Uterus (tissue), 4 donors: ENCODE measurements around the gene ELK3. TPM values are rescaled to one million over a fixed set of nuclear protein-coding genes. Genes with fewer than 3 reads are reported as not detected.

Experiments used
- DNase-seq, 2 donors: peaks; one replicate each; pipeline ENCODE4 v3.0.0-alpha.2; 2019 to 2020
- H3K27ac ChIP-seq, 2 donors: fragments of 200-600 bp; sonication (generic); 1 replicate in 1 of 2; 2 replicates in 1 of 2; pipeline ENCODE4 v1.5.1; 2016 to 2018
- H3K27me3 ChIP-seq, 2 donors: fragments of 200-600 bp; sonication (generic); one replicate each; pipeline ENCODE4 v1.5.1; 2018 to 2019; ENCODE audit warnings: control low read depth in 1 of 2
- H3K36me3 ChIP-seq, 2 donors: fragments of 200-600 bp; sonication (generic); one replicate each; pipeline ENCODE4 v1.5.1; 2019; ENCODE audit warnings: control low read depth in 1 of 2
- H3K4me1 ChIP-seq, 2 donors: fragments of 200-600 bp; sonication (generic); one replicate each; pipeline ENCODE4 v1.5.1; 2018 to 2019; ENCODE audit warnings: control low read depth in 1 of 2
- H3K4me3 ChIP-seq, 2 donors: fragments of 200-600 bp; sonication (generic); 1 replicate in 1 of 2; 2 replicates in 1 of 2; pipeline ENCODE4 v1.5.1; 2018 to 2019; ENCODE audit warnings: mild to moderate bottlenecking in 1 of 2
- H3K9me3 ChIP-seq, 2 donors: fragments of 200-600 bp; sonication (generic); one replicate each; pipeline ENCODE4 v1.5.1; 2019; ENCODE audit warnings: control low read depth in 1 of 2
- POLR2A ChIP-seq, 2 donors: fragments of 450-650 bp; IDR thresholded peaks; one replicate each; pipeline ENCODE4 v1.6.1; 2016; ENCODE audit warnings: antibody characterized with exemption in 2 of 2, mild to moderate bottlenecking in 1 of 2, moderate library complexity in 1 of 2
- intact Hi-C: fragments of 100-400 bp; cut with DNase I; formaldehyde crosslinking; loops from one replicate; pipeline ENCODE4 v1.15.1; 2023; ENCODE audit warnings: low total_unique reads
- total RNA-seq, 4 donors: library from RNA; depleted of rRNA in 3 of 4; stranded (reverse); fragments of >200 nt in 3 of 4; gene quantifications; one replicate each; pipeline versions ENCODE4 v1.1.0 to v1.2.4, GENCODE V29; 2014 to 2023
- TF ChIP-seq, protein P1 (sequence below), 4 experiments: fragments of 200-600 bp in 2 of 4; fragments of 450-650 bp in 2 of 4; sonication (generic) in 2 of 4; IDR thresholded peaks; one replicate each; pipeline ENCODE4 v1.5.1; 2016 to 2019; ENCODE audit warnings: antibody characterized with exemption in 4 of 4, mild to moderate bottlenecking in 2 of 4, moderate library complexity in 1 of 4
- donor health status: DM: yes; HTN: yes; CAD: no.

Gene ELK3
- total RNA-seq, 4 donors from 2014 or later = 36.8 to 81.1 (median 44.9) TPM

GRCh38 chr12:96166765-96167164, 27.4 kb upstream of the ELK3 start:
- Histone ChIP-seq H3K27me3 (no peaks in the 10 kb centered on the region), H3K9me3 (no peaks in the 10 kb centered on the region), H3K4me3 (no peak overlapping the region), H3K4me1 (no peaks in the 10 kb centered on the region), H3K27ac (peak overlapping the region; percentile 59 to 64), H3K36me3 (no peaks in the 10 kb centered on the region)
- intact Hi-C loops = loop anchor here (10.0 kb wide), 1 partner anchor 92 kb away; no protein-coding TSS in a partner anchor
- TF ChIP-seq POLR2A (IDR thresholded peaks at IDR 0.05) = no peak
- TF ChIP-seq, protein P1, sequence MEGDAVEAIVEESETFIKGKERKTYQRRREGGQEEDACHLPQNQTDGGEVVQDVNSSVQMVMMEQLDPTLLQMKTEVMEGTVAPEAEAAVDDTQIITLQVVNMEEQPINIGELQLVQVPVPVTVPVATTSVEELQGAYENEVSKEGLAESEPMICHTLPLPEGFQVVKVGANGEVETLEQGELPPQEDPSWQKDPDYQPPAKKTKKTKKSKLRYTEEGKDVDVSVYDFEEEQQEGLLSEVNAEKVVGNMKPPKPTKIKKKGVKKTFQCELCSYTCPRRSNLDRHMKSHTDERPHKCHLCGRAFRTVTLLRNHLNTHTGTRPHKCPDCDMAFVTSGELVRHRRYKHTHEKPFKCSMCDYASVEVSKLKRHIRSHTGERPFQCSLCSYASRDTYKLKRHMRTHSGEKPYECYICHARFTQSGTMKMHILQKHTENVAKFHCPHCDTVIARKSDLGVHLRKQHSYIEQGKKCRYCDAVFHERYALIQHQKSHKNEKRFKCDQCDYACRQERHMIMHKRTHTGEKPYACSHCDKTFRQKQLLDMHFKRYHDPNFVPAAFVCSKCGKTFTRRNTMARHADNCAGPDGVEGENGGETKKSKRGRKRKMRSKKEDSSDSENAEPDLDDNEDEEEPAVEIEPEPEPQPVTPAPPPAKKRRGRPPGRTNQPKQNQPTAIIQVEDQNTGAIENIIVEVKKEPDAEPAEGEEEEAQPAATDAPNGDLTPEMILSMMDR (IDR thresholded peaks at IDR 0.05) = no peak
- DNase-seq = no peak

GRCh38 chr12:96167492-96167891, 26.7 kb upstream of the ELK3 start:
- Histone ChIP-seq H3K36me3 (no peaks in the 10 kb centered on the region), H3K4me3 (no peak overlapping the region), H3K4me1 (no peaks in the 10 kb centered on the region), H3K9me3 (no peaks in the 10 kb centered on the region), H3K27ac (peak overlapping the region in 1 of 2 donors; percentile 3), H3K27me3 (no peaks in the 10 kb centered on the region)
- intact Hi-C loops = loop anchor here (10.0 kb wide), 1 partner anchor 93 kb away; no protein-coding TSS in a partner anchor
- DNase-seq = no peak
- no peak for TF ChIP-seq POLR2A (IDR thresholded peaks at IDR 0.05)
- TF ChIP-seq, protein P1 (IDR thresholded peaks at IDR 0.05) = no peak

GRCh38 chr12:96170328-96170727, 23.8 kb upstream of the ELK3 start:
- Histone ChIP-seq H3K4me1 (no peaks in the 10 kb centered on the region), H3K4me3 (no peak overlapping the region), H3K27ac (no peak overlapping the region), H3K9me3 (no peaks in the 10 kb centered on the region), H3K27me3 (no peaks in the 10 kb centered on the region), H3K36me3 (no peaks in the 10 kb centered on the region)
- intact Hi-C loops = no loop called here
- no peak for DNase-seq
- TF ChIP-seq, protein P1 (IDR thresholded peaks at IDR 0.05) = no peak
- TF ChIP-seq POLR2A (IDR thresholded peaks at IDR 0.05) = no peak

DNA sequence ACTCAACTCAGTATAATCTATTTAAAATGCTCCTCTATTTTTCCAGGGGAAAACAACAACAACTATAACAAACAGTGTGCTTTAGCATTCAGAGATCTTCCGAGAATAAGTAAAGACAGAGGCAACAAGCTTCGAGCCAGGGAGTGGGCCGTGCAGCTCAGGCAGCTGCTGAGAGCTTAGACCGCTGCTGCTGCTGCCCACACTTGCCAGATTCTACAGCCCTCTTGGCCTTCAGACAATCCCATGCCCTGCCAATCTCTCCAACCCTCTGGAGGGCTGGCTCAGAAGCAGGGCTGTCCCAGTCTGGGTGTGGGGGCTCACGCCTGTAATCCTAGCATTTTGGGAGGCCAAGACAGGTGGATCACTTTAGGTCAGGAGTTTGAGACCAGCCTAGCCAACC, 23.4 kb upstream of the ELK3 start:
- Histone ChIP-seq H3K4me3 (no peak overlapping the region), H3K4me1 (no peaks in the 10 kb centered on the region), H3K9me3 (no peaks in the 10 kb centered on the region), H3K36me3 (no peaks in the 10 kb centered on the region), H3K27me3 (no peaks in the 10 kb centered on the region), H3K27ac (no peak overlapping the region)
- no peak for TF ChIP-seq POLR2A (IDR thresholded peaks at IDR 0.05)
- TF ChIP-seq, protein P1 (IDR thresholded peaks at IDR 0.05) = no peak
- DNase-seq = no peak
- intact Hi-C loops = no loop called here

- Histone ChIP-seq H3K27me3 (no peaks in the 10 kb centered on the region), H3K27ac (no peak overlapping the region), H3K9me3 (no peaks in the 10 kb centered on the region), H3K4me1 (no peaks in the 10 kb centered on the region), H3K36me3 (no peaks in the 10 kb centered on the region), H3K4me3 (no peak overlapping the region)
- DNase-seq = no peak
- no peak for TF ChIP-seq POLR2A (IDR thresholded peaks at IDR 0.05)
- TF ChIP-seq, protein P1 (IDR thresholded peaks at IDR 0.05) = no peak
- intact Hi-C loops = no loop called here
These were observed 22.3 kb upstream of the ELK3 start for GRCh38 chr12:96171905-96172304.
